ENCODE data around the gene SPATA7.
"Not testable (repeated sequence)": the region's sequence is repeated elsewhere in the genome, so short reads cannot be mapped to it uniquely, and the experiment has no call there.

DNA sequence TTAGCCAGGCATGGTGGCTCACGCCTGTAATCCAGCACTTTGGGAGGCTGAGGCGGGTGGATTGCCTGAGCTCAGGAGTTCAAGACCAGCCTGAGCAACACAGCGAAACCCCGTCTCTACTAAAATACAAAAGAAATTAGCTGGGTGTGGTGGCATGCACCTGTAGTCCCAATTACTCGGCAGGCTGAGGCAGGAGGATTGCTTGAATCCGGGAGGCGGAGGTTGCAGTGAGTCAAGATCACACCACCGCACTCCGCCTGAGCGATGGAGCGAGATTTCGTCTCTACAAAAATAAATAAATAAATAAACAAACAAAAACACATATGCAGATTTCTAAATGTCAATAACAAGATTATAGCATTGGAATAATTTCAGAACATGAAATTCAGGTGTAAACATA lies 3.8 kb upstream of the SPATA7 start:
- TF ChIP-seq, protein P1, sequence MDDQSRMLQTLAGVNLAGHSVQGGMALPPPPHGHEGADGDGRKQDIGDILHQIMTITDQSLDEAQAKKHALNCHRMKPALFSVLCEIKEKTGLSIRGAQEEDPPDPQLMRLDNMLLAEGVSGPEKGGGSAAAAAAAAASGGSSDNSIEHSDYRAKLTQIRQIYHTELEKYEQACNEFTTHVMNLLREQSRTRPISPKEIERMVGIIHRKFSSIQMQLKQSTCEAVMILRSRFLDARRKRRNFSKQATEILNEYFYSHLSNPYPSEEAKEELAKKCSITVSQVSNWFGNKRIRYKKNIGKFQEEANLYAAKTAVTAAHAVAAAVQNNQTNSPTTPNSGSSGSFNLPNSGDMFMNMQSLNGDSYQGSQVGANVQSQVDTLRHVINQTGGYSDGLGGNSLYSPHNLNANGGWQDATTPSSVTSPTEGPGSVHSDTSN (IDR thresholded peaks at IDR 0.05): not testable (repeated sequence)
- TF ChIP-seq, protein P2, sequence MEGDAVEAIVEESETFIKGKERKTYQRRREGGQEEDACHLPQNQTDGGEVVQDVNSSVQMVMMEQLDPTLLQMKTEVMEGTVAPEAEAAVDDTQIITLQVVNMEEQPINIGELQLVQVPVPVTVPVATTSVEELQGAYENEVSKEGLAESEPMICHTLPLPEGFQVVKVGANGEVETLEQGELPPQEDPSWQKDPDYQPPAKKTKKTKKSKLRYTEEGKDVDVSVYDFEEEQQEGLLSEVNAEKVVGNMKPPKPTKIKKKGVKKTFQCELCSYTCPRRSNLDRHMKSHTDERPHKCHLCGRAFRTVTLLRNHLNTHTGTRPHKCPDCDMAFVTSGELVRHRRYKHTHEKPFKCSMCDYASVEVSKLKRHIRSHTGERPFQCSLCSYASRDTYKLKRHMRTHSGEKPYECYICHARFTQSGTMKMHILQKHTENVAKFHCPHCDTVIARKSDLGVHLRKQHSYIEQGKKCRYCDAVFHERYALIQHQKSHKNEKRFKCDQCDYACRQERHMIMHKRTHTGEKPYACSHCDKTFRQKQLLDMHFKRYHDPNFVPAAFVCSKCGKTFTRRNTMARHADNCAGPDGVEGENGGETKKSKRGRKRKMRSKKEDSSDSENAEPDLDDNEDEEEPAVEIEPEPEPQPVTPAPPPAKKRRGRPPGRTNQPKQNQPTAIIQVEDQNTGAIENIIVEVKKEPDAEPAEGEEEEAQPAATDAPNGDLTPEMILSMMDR (IDR thresholded peaks at IDR 0.05): not testable (repeated sequence)
- not testable (repeated sequence) for TF ChIP-seq FOXS1 (CRISPR knock-in tag; IDR thresholded peaks at IDR 0.05); EP300 (IDR thresholded peaks at IDR 0.05); JUN (IDR thresholded peaks at IDR 0.05); POLR2A (IDR thresholded peaks at IDR 0.05; ENCODE audit: low read length); MYC (IDR thresholded peaks at IDR 0.05; ENCODE audit: borderline replicate concordance, low read length); KDM1A (IDR thresholded peaks at IDR 0.05; ENCODE audit: low read depth); RFX5 (IDR thresholded peaks at IDR 0.05); CHD2 (IDR thresholded peaks at IDR 0.05; ENCODE audit: low read length, partially characterized antibody); NPAS2 (CRISPR knock-in tag; IDR thresholded peaks at IDR 0.05; ENCODE audit: borderline replicate concordance)
- TF ChIP-seq, protein P3, sequence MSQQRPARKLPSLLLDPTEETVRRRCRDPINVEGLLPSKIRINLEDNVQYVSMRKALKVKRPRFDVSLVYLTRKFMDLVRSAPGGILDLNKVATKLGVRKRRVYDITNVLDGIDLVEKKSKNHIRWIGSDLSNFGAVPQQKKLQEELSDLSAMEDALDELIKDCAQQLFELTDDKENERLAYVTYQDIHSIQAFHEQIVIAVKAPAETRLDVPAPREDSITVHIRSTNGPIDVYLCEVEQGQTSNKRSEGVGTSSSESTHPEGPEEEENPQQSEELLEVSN (IDR thresholded peaks at IDR 0.05; ENCODE audit: borderline replicate concordance, low read depth): not testable (repeated sequence)

Data from A549 (cell line).